AG04449 (cell line): ENCODE results near the gene A2ML1.
"Not testable (repeated sequence)": the region's sequence is repeated elsewhere in the genome, so short reads cannot be mapped to it uniquely, and the experiment has no call there.

Experiments
- CTCF ChIA-PET: fragments of 350-600 bp; formaldehyde crosslinking; extraction: SDS; loops from one replicate; lab custom pipeline; 2021; ENCODE audit warnings: antibody characterized with exemption; lab: Yijun Ruan, JAX
- POLR2A ChIA-PET: fragments of 400-600, 350-600 bp; formaldehyde crosslinking; extraction: SDS; loops from one replicate; lab custom pipeline; 2020; ENCODE audit warnings: antibody characterized with exemption, inconsistent platforms; lab: Yijun Ruan, JAX
- DNase-seq: peaks from one replicate; pipeline ENCODE4 v3.0.0-alpha.2; 2010; ENCODE audit warnings: low read depth, low spot score
- H3K4me3 ChIP-seq: 2 replicates; pipeline ENCODE4 v1.5.1; 2011; ENCODE audit warnings: low read depth, mild to moderate bottlenecking, control low read depth, low read length
- TF ChIP-seq, protein P1 (sequence below): IDR thresholded peaks from one replicate; pipeline ENCODE4 v1.5.1; 2011; ENCODE audit warnings: mild to moderate bottlenecking, moderate library complexity, low read length, control low read depth, inconsistent platforms; ENCODE audit not compliant: insufficient read depth; ENCODE audit errors: missing control alignments

A2ML1 gene

DNA sequence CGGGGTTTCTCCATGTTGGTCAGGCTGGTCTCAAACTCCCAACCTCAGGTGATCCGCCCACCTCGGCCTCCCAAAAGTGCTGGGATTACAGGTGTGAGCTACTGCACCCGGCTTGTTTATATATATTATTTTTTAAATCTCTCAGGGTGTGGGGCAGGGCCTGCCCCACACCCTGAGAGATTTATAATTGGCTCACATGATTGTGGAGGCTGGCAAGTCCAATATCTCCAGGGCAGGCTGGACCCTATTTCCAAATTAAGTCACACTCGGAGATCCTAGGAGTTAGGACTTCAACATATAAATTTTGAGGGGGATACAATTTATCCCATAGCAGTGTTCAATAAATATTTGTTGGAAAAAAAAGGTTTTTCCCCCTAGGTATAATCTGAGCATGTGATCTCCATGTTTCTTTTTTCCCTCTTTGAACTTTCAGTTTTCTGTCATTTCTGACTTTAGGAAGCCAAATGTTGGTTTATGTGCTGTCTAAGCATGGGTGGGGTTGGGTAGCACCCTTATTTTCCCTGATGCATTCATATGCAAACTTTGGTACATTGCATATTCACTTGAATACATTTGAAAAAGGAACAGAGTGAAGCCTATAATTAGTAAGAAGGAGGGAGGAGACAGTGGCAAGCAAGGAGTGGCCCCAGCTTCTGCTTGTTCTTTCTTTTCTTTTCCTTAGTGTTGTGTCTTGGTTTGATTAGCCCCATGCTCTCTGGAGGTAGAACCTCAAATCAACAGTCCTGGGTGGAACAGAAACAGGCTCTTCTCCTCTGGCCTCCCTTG lies 8.7 kb upstream of the A2ML1 start:
- DNase-seq, result no peak
- no peak overlapping the region for H3K4me3 ChIP-seq
- TF ChIP-seq, protein P1, sequence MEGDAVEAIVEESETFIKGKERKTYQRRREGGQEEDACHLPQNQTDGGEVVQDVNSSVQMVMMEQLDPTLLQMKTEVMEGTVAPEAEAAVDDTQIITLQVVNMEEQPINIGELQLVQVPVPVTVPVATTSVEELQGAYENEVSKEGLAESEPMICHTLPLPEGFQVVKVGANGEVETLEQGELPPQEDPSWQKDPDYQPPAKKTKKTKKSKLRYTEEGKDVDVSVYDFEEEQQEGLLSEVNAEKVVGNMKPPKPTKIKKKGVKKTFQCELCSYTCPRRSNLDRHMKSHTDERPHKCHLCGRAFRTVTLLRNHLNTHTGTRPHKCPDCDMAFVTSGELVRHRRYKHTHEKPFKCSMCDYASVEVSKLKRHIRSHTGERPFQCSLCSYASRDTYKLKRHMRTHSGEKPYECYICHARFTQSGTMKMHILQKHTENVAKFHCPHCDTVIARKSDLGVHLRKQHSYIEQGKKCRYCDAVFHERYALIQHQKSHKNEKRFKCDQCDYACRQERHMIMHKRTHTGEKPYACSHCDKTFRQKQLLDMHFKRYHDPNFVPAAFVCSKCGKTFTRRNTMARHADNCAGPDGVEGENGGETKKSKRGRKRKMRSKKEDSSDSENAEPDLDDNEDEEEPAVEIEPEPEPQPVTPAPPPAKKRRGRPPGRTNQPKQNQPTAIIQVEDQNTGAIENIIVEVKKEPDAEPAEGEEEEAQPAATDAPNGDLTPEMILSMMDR, result no peak
- CTCF ChIA-PET, result no interaction called here
- POLR2A ChIA-PET, result no interaction called here

DNA sequence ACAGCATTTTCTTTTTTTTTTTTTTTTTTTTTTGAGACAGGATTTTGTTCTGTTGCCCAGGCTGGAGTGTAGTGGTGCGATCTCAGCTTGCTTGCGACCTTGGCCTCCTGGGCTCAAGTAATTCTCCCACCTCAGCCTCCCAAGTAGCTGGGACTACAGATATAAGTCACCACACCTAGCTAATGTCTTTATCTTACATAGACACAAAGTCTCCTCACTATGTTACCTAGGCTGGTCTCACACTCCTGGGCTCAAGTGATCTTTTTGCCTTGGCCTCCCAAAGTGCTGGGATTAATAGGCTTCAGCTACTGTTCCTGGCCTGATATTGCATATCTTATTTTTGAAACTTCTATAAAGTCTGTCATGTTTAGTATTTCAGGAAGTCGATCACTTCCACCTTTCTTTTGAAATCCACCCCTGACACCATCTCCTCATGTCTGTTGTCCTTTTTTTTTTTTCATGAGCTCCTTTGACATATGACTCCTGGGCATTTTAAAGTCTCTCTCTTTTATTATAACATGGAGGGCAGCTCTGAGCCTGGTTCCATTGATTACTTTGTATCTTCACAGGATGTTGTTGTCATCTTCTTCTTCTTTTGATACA lies 5.9 kb upstream of the A2ML1 start:
- H3K4me3 ChIP-seq, result no peak overlapping the region
- CTCF ChIA-PET, result no interaction called here
- POLR2A ChIA-PET, result no interaction called here
- TF ChIP-seq, protein P1, result no peak
- DNase-seq, result no peak

DNA sequence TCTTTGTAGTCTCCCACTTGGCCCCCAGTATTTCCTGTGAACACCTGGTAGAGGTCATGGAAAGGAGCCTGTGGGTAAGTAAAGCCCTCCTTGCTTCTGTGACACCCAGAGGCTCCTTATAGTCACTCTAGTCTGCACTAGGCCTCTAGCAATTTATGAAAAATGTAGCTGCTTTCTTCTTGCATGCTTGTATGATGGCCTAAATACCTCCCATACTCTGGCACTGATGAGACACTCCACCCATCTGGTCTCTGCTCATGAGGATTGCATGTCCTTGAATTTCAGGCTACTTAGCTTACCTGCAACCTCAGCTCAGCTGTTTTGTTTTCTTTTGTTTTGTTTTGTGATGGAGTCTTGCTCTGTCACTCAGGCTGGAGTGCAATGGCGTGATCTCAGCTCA lies 4.6 kb upstream of the A2ML1 start:
- TF ChIP-seq, protein P1, result no peak
- ChIA-PET POLR2A (no interaction called here), CTCF (interaction anchor here (0.9 to 2.2 kb wide), 3 partner anchors 43 to 161 kb away, joined by 3 to 9 read pairs (median 3); no protein-coding TSS in a partner anchor)
- peak; percentile 14 for DNase-seq
- no peak overlapping the region for H3K4me3 ChIP-seq

DNA sequence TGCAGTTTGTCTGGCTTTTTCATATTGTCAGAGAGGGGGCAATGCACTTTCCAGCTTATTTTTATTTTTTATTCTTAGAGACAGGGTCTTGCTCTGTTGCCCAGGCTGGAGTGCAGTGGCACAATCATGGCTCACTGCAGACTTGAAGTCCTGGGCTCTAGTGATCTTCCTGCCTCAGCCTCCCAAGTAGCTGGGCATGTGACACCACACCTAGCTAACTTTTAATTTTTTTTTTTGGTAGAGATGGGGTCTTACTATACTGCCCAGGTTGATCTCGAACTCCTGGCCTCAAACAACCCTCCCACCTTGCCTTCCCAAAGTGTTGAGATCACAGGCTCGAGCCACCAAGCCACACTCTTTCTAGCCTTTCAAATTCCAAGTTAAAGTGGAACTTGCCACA lies 3.9 kb upstream of the A2ML1 start:
- CTCF ChIA-PET, result interaction anchor here (0.9 to 2.2 kb wide), 3 partner anchors 42 to 161 kb away, joined by 3 to 9 read pairs (median 3); no protein-coding TSS in a partner anchor
- POLR2A ChIA-PET, result no interaction called here
- DNase-seq, result no peak
- H3K4me3 ChIP-seq, result no peak overlapping the region
- TF ChIP-seq, protein P1, result no peak

DNA sequence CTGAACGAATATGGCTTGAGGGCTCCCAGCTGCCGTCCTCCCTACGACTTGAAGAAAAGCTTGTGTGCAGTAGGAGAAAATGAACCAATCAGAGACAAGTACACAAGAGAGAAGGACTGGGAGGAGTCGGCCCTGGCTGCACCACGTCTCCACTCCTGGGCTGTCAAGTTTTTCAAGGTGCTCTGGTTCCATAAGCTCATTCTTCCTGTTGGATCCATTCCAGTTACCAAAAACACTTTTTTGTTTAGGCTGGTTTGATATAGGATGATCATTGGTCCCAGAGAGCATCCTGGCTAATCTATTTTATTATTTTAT lies 2.8 kb upstream of the A2ML1 start:
- ChIA-PET POLR2A (no interaction called here), CTCF (interaction anchor here (2.2 kb wide), 1 partner anchor 162 kb away, joined by 9 read pairs; no protein-coding TSS in a partner anchor)
- no peak for DNase-seq
- no peak overlapping the region for H3K4me3 ChIP-seq
- TF ChIP-seq, protein P1, result no peak

DNA sequence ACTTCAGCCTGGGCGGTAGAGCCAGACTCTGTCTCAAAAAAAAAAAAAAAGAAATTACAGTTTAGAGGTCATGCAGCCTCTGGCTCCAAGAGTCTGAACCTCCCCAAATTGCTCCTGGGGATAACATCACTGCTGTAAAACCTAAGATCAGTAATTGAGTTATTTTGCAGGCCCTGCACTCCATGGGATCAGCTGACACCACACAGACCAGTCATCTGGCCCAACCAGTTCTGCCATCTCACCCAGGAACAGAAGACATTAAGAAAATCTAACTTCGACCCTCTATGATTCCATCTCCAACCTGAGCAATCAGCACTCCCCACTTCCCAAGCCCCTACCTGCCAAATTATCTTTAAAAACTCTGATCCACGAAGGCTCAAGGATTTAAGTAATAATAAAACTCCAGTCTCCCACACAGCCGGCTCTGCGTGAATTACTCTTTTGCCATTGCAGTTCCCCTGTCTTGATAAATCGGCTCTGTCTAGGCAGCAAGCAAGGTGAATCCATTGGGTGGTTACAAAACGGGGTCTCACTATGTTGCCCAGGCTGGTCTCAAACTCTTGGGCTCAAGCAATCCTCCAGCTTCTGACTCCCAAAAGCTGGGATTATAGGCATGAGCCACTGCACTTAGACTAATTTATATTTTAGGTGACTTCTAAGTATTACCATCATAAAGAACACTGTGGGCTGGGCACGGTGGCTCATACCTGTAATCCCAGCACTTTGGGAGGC lies 1.6 kb upstream of the A2ML1 start:
- DNase-seq, POLR2A ChIA-PET, H3K4me3 ChIP-seq, CTCF ChIA-PET: not testable (repeated sequence)
